ACC112 (cell line): ENCODE results near the gene CACNA1A.

Experiments used
- H2AFZ ChIP-seq: fragments of 200-600 bp; sonication (generic); one replicate; pipeline ENCODE4 v1.6.0; 2017; ENCODE audit warnings: antibody characterized with exemption, low read length; ENCODE audit not compliant: unreplicated experiment
- H3K27ac ChIP-seq: fragments of 200-600 bp; sonication (generic); 2 replicates; pipeline ENCODE4 v1.5.1; 2014; ENCODE audit warnings: low read depth, mild to moderate bottlenecking, antibody characterized with exemption, low read length, moderate library complexity
- H3K27me3 ChIP-seq: fragments of 200-600 bp; sonication (generic); 2 replicates; pipeline ENCODE4 v1.6.1; 2014; ENCODE audit warnings: mild to moderate bottlenecking, antibody characterized with exemption, low read length, moderate library complexity, mixed read lengths; ENCODE audit not compliant: insufficient read depth
- H3K36me3 ChIP-seq: fragments of 200-600 bp; sonication (generic); 2 replicates; pipeline ENCODE4 v1.6.1; 2016; ENCODE audit warnings: mild to moderate bottlenecking, antibody characterized with exemption, low read length, moderate library complexity, mixed read lengths; ENCODE audit not compliant: insufficient read depth
- H3K4me1 ChIP-seq: fragments of 200-600 bp; sonication (generic); one replicate; pipeline ENCODE4 v1.6.1; 2016; ENCODE audit warnings: low read length, mixed read lengths; ENCODE audit not compliant: insufficient read depth, unreplicated experiment, control insufficient read depth
- H3K4me3 ChIP-seq: fragments of 200-600 bp; sonication (generic); 2 replicates; pipeline ENCODE4 v1.5.1; 2014; ENCODE audit warnings: mild to moderate bottlenecking, low read depth, low read length
- H3K79me2 ChIP-seq: fragments of 200-600 bp; sonication (generic); one replicate; pipeline ENCODE4 v1.6.0; 2016; ENCODE audit warnings: low read length; ENCODE audit not compliant: control insufficient read depth, unreplicated experiment, insufficient read depth

The CACNA1A gene

DNA sequence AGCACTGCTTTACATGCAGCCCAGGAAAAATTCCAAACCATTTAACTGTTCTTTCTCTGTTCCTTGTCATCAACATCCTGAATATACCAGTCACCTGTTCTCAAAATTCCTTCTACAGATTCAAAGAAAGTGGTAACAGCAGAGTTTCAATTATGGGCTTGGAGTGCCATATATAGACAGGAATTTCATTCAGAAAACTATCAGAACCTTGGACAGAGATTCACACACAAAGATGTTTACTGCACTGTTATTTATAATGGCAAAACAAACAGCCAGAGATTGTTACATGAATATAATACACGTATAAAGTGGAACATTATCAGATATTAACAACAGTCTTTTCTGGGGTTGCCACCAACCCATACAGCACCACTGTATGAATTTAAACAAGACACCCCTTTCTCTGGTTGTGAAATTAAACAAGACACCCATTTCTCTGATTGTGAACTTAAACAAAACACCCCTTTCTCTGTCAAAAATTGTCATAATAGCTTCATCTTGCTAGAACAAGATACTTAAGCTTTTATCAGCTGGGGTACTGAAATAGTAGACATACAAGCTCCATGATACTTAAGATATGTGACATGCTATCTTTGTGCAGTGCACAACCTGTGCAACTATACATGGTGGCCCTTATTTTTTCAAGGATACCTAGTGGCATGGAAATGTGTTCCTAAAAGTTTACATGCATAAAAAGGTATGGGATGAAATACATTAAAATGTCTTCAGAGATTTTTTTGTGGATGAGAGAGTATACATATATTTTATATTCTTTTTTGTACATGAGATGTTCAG lies 12.6 kb downstream of the CACNA1A start:
- Histone ChIP-seq H3K79me2 (no peaks in the 10 kb centered on the region), H3K4me1 (no peaks in the 10 kb centered on the region), H3K27me3 (no peaks in the 10 kb centered on the region), H3K36me3 (no peaks in the 10 kb centered on the region), H3K27ac (no peak overlapping the region), H2AFZ (no peak overlapping the region), H3K4me3 (no peak overlapping the region)

DNA sequence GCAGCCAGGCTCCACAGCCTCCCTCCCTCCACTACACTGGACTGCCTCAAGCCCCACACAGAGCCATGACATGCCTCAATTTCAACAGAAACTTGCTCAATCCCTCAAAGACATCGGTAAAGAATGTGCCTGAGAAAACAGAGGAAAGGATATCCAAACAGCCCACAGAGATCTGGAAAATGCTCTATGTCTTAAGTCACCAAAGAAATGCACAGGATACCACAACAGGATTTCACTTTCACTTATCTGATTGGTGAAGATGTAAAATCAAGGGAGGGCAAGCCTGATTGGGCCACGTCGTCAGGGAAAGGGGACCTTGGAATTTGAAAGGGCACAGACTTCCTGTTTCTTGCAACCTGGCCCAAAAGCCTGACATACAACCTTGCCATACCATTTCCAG lies 14.2 kb downstream of the CACNA1A start:
- no peaks in the 10 kb centered on the region for H3K4me1 ChIP-seq
- no peak overlapping the region; the same call in 1 of the 2 replicates for H3K27ac ChIP-seq
- no peaks in the 10 kb centered on the region for H3K36me3 ChIP-seq
- no peak overlapping the region for H3K4me3 ChIP-seq
- H3K27me3 ChIP-seq = no peaks in the 10 kb centered on the region
- H3K79me2 ChIP-seq = no peaks in the 10 kb centered on the region
- no peak overlapping the region for H2AFZ ChIP-seq

DNA sequence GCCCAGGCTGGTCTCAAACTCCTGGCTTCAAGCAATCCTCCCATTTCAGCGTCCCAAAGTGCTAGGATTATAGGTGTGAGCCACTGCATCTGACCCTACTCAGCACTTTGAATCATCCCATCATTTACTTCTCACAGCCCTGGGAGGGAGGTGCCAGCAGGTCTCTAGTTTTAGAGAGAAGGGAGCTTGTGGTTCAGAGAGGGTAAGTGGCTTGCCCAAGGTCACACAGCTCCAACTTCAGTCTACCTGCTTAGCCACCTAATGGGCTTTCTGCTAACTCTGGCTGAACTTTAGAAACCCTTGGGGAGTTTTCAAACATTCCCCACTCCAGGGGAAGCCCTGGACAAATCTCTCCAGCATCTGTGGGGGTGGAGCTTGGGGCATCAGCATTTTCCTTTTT lies 18.3 kb downstream of the CACNA1A start:
- Histone ChIP-seq H2AFZ (no peak overlapping the region), H3K4me1 (no peaks in the 10 kb centered on the region), H3K27me3 (peaks cover 9% of the 10 kb centered on the region; the same call in 1 of the 2 replicates), H3K36me3 (no peaks in the 10 kb centered on the region), H3K4me3 (no peak overlapping the region), H3K79me2 (no peaks in the 10 kb centered on the region), H3K27ac (no peak overlapping the region)

DNA sequence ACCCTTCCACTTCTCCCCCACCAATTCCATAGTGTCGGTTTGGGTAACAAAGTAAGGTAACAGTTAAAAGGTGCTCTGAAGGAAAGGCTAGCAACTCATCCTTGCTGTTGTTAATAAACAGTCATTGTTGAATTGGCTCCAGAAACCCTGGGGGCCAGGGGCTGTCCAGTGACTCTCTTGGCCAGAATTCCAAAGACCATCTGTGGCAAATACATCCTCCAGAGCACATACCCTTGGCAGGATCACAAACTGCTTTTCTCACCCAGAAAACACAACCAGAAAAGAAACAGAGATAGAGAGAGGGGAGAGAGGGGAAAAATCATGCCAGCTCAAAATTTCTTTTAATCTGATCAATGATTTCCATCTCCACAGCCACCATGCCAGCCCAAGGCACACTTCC lies 22.1 kb downstream of the CACNA1A start:
- no peak overlapping the region for H2AFZ ChIP-seq
- H3K4me3 ChIP-seq = no peak overlapping the region
- no peaks in the 10 kb centered on the region for H3K79me2 ChIP-seq
- H3K27ac ChIP-seq = no peak overlapping the region
- H3K4me1 ChIP-seq = no peaks in the 10 kb centered on the region
- no peaks in the 10 kb centered on the region for H3K36me3 ChIP-seq
- peaks cover 9% of the 10 kb centered on the region; the same call in 1 of the 2 replicates for H3K27me3 ChIP-seq

DNA sequence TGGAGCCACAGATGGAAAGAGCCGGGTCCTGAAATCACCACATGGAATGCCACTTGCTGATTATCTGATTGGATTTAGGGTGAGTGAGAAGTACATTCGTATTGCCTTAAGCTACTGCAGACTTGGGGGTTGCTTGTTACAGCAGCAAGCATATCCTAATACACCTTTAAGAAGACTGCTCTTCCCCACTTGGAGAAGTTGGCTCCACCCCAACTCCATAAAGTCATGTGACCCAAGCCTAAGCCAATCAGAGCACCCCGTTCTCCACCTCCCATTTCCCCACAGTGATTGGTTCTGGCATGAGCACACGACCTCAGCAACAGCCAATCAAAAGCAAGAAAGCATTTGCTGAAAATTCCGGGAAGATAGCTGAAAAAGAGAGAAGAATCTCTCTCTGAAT lies 23.1 kb downstream of the CACNA1A start:
- H3K79me2 ChIP-seq = no peaks in the 10 kb centered on the region
- peaks cover 9% of the 10 kb centered on the region; the same call in 1 of the 2 replicates for H3K27me3 ChIP-seq
- no peaks in the 10 kb centered on the region for H3K4me1 ChIP-seq
- H2AFZ ChIP-seq = no peak overlapping the region
- no peak overlapping the region for H3K4me3 ChIP-seq
- H3K36me3 ChIP-seq = no peaks in the 10 kb centered on the region
- no peak overlapping the region for H3K27ac ChIP-seq

DNA sequence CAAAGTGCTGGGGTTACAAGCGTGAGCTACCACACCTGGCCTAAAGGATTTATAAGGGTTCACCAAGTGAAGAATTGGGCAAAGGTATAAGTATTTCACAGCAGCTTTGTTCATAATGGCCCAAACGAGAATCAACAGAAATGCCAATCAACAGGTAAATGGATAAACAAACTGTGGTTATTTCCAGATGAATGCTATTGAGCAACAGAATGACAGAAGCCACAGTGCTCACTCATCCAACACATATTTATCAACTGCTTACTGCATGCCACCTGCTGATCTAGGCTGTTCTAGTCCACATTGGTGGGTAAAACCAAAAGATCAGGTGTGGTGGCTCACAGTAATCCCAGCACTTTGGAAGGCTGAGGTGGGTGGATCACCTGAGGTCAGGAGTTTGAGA lies 27.7 kb downstream of the CACNA1A start:
- H3K27me3 ChIP-seq = no peaks in the 10 kb centered on the region
- H3K27ac ChIP-seq = no peak overlapping the region
- H3K4me1 ChIP-seq = no peaks in the 10 kb centered on the region
- no peaks in the 10 kb centered on the region for H3K36me3 ChIP-seq
- H3K79me2 ChIP-seq = no peaks in the 10 kb centered on the region
- no peak overlapping the region for H3K4me3 ChIP-seq
- H2AFZ ChIP-seq = no peak overlapping the region

DNA sequence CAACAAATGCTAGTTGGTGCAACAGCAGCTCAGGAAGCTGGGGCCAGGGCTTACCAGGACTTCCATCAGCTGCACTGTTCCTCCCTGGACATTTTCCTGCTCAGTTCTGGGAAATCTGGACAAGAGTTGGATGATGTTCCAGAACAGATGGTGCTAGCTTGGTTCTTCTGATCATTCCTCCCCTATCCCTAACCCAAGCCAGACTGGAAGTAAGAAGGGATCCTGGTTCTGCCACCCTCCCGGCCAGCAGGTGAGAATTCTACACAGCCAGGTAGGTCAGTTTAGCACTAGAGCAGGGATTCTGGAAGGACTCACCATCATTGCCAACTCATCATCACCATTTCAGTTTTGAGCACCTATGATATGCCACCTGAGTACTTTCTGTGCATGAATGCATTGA lies 30.2 kb downstream of the CACNA1A start:
- no peaks in the 10 kb centered on the region for H3K4me1 ChIP-seq
- H3K36me3 ChIP-seq = no peaks in the 10 kb centered on the region
- no peaks in the 10 kb centered on the region for H3K27me3 ChIP-seq
- no peak overlapping the region for H3K27ac ChIP-seq
- no peak overlapping the region for H2AFZ ChIP-seq
- H3K4me3 ChIP-seq = no peak overlapping the region
- H3K79me2 ChIP-seq = no peaks in the 10 kb centered on the region

DNA sequence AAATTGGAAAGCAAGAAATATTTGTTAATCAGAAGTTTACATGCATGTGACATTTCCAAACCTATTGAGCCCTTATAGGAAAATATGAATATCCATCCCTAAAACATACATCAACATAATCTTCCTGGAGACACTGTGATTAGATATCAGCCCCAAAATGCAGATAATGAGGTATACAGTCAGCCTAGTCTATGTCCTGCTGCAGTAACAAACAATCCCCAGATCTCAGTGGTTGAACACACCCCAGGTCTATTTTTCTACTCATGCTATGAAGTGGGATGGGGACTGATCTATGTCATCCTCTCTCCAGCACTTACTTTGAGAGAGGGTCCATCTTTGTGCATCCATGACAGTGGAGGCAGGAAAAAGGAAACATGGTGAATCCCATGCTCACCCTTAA lies 31.2 kb downstream of the CACNA1A start:
- H3K4me1 ChIP-seq = no peaks in the 10 kb centered on the region
- no peak overlapping the region for H2AFZ ChIP-seq
- H3K27me3 ChIP-seq = no peaks in the 10 kb centered on the region
- H3K36me3 ChIP-seq = no peaks in the 10 kb centered on the region
- H3K27ac ChIP-seq = no peak overlapping the region
- H3K79me2 ChIP-seq = no peaks in the 10 kb centered on the region
- H3K4me3 ChIP-seq = no peak overlapping the region

DNA sequence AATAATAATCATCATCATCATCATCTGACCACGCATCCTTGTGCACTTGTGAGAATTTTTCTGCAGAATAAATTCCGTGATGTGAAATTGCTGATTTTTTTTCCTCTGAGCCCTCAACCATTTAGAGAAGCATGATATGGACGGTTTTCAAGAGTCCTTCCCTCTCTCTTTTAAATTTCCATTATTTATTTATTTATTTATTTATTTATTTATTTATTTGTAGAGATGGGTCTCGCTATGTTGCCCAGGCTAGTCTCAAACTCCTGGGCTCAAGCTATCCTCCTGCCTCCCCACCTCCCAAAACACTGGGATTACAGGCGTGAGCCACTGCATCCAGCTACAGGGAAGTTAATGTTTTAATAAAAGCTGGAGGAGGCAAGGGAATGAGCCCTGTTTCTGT lies 39.6 kb downstream of the CACNA1A start:
- peaks cover 5% of the 10 kb centered on the region for H3K27me3 ChIP-seq
- H3K27ac ChIP-seq = no peak overlapping the region
- H2AFZ ChIP-seq = no peak overlapping the region
- H3K4me1 ChIP-seq = no peaks in the 10 kb centered on the region
- no peaks in the 10 kb centered on the region for H3K79me2 ChIP-seq
- H3K4me3 ChIP-seq = no peak overlapping the region
- H3K36me3 ChIP-seq = no peaks in the 10 kb centered on the region

DNA sequence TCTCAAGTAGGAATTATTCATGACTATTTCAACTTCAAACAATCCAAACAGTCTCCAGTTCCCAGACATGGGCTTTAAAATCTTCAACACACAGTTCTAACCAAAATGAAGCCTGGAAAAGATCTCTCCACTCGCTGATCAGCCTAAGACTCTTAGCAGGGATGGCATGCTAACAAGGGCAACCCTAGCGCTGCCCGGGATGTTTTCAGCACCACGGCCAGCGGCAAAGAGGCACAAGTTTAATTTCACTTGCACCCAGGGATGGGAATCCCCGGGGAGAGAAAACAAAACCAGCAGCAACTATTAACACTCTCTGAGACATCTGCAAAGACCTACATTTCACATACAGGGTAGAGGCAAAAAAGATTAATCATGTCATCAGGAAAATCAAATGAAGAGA lies 43.0 kb downstream of the CACNA1A start:
- peaks cover 36% of the 10 kb centered on the region for H3K27me3 ChIP-seq

DNA sequence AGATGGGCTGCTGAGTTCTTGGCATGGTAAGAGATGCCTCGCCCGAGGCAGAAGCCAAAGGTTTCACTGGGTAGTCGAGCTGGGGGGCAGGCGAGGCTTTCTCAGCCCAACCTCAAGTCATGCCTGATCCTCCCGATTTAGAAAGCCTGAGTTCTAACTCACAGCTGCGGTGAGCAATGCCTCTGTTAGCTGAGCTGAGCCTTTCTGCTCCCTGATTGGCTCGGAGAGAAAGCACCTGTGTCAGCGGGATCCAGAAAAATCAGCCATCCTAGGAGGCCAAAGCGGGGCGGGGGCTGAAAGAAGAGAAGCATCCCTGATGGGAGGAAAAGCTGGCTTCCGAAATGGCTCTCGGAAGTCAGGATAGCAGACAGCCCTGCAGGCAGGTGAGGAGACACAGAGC lies 44.7 kb downstream of the CACNA1A start:
- H3K36me3 ChIP-seq = no peaks in the 10 kb centered on the region
- no peaks in the 10 kb centered on the region for H3K79me2 ChIP-seq
- H3K4me1 ChIP-seq = no peaks in the 10 kb centered on the region
- no peak overlapping the region for H3K27ac ChIP-seq
- no peak overlapping the region for H2AFZ ChIP-seq
- H3K27me3 ChIP-seq = peaks cover 41% of the 10 kb centered on the region
- H3K4me3 ChIP-seq = no peak overlapping the region

More for the DNA sequence above, 43.0 kb downstream of the CACNA1A start:
- Histone ChIP-seq H3K36me3 (no peaks in the 10 kb centered on the region), H3K4me1 (no peaks in the 10 kb centered on the region), H3K4me3 (no peak overlapping the region), H3K27ac (no peak overlapping the region), H3K79me2 (no peaks in the 10 kb centered on the region), H2AFZ (no peak overlapping the region)
